ENCODE data around the gene DOCK10.
"Not testable (repeated sequence)": the region's sequence is repeated elsewhere in the genome, so short reads cannot be mapped to it uniquely, and the experiment has no call there.

DOCK10 gene

DNA sequence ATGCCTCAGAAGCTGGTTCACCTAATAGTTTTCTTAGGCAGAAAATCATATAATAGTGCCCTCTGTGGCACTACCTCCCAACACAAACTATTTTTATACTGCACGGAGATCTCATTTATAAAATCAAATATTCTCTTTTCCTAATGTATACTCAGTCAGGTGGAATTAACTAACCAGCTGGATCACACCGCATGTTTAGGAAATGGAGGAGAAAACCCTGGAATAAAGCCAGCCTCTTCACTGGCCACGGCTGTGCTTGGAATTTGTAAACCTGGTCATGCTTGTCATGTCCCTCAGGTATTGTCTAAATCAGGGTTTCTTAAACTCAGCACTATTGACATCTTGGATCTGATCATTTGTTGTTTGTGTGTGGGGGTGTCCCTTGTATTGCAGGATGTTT lies 85.6 kb downstream of the DOCK10 start:
- no peak for DNase-seq
- in situ Hi-C loops (cut with MboI; ENCODE audit: low pct_unique_long_range_greater_than_20kb, low sequenced_read_pairs): no loop called here

DNA sequence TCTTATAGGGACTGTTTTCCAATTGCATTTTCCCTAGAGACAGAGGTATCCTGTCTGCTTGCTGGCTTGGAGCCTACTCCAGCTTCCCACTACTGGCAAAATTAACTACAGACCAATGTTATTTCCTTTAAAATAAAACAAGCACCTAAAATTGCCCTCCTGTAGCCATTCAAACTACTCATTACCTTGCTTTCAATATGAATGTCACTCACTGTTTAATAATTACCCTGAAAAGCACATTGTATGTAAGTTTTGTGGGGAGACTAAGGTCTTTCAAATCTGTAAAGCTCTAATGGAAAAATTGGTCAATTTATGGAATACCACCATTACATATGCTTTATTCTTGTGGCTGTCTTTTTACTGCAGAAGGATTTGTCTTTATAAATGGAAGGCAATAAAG lies 87.3 kb downstream of the DOCK10 start:
- in situ Hi-C loops (cut with MboI; ENCODE audit: low pct_unique_long_range_greater_than_20kb, low sequenced_read_pairs): no loop called here
- DNase-seq: no peak

DNA sequence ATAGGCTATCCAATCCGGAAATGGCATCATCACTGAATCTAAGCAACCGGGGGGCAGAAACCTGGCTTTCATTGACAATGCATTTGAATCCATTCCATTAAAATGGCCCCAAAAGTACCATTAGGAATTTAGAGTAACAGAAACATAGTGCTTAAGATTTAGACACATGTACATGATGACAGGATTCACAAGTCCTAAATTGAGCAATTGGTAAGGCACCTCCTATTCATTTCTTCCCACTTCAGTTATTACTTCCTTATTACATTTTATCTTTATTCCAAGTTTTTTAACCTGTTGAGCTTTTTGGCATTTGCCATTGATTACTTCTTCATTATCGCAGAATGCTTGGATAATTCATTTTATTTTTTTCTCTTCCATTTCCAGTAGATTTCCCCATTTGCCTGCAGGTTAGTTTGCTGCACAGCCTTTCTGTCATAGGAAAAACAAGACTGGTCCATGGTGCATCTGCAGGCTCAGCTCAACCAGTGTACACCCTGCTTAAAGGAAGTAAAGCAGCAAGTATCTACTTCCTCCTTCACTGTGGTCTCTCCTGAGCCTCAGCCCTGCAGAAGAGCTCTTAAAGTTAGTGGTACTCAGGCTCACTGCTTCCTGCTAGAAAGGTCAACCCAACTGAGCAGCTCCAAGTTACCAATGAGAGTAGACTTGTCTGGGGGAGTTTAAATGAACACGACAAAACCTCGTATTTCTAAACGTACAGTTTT lies 89.2 kb downstream of the DOCK10 start:
- DNase-seq: peak; percentile 37
- in situ Hi-C loops (cut with MboI; ENCODE audit: low pct_unique_long_range_greater_than_20kb, low sequenced_read_pairs): no loop called here

DNA sequence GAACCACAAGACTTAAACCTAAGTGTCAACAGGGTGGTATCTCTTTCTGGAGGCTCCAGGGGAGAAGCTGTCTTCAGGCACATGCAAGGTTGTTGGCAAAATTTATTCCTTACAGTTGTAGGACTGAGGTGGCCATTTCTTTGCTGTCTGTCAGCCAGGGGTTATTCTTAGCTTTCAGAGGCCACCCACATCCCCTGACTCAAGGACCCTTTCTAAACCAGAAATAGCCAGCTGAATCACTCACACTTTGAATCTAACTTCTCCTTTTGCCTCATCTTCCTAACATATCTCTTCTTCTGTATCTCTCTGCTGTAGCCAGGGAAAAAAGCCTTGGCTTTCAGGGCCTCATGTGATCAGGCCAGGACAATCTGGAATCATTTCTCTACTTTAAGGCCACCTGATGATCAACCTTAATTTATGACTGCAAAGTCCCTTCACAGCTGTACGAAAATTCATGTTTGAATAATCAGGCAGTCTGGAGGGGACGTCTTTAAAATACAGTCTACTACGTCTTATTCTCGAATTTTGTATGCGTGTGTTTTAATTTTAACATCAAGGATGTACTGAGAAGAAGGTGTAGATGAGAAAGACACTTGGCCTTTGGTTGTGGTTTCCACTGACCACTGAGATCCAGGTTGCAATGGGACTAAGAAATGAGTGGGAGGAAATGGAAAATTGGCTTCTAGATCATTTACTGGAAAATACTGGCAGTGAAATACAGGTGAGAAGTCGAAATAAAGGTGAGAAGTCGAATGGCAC lies 90.4 kb downstream of the DOCK10 start:
- no peak for DNase-seq
- in situ Hi-C loops (cut with MboI; ENCODE audit: low pct_unique_long_range_greater_than_20kb, low sequenced_read_pairs): no loop called here

DNA sequence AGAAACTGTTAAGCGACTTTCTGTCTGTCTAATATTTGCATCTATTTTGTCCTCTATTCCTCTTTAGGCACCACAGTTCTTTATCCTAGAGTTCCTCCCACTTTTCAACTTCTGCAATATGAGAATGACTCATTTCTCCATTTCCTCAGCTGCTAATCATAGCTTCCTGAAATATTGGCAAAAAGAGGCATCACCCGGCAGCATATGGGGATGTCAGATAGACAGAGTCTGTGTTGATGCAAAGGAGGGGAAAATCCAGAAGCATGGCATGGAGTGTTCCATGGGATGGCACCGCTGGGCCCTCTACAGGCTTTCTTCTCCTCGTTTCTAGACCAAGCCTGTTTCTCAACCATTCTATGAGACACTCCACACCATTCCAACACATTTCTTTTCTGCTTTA lies 93.4 kb downstream of the DOCK10 start:
- peak; percentile 69 for DNase-seq
- in situ Hi-C loops (cut with MboI; ENCODE audit: low pct_unique_long_range_greater_than_20kb, low sequenced_read_pairs): no loop called here

DNA sequence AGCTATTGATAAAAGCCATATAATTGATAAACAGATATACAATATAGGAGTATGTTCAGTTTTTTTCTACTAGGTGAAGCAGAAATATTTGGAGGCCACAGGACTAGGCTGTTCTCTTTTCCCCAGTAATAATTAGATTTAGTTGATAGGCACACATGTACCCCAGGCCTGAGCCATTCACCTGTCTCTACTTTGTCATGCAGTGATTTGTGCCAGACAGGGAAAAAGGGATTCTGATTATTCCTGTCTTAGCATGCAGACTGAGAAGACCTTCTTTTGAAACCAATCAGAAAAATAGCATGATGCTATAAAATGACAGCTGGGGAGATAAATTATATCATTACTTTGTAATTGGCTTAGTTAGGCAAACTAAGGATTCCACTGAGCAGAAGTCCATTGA lies 94.3 kb downstream of the DOCK10 start:
- DNase-seq: no peak
- in situ Hi-C loops (cut with MboI; ENCODE audit: low pct_unique_long_range_greater_than_20kb, low sequenced_read_pairs): no loop called here

DNA sequence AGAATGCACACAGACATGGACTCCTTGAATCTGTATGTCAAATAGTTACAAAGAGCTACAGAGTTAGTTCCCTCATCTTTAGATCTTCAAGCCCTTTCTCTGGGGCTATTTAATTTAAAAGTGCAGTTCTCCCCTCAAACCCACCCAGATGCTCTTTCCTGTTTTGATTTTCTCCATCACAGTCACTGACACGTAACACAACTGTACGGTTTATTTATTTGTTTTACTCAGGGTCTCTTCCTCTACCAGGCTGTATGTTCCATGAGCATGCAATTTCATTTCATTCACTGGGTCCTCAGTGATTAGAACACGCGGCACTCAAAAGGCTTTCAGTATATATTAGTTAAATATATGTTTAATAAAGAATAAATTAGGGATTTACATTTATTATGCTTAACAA lies 94.7 kb downstream of the DOCK10 start:
- in situ Hi-C loops (cut with MboI; ENCODE audit: low pct_unique_long_range_greater_than_20kb, low sequenced_read_pairs): no loop called here
- no peak for DNase-seq

DNA sequence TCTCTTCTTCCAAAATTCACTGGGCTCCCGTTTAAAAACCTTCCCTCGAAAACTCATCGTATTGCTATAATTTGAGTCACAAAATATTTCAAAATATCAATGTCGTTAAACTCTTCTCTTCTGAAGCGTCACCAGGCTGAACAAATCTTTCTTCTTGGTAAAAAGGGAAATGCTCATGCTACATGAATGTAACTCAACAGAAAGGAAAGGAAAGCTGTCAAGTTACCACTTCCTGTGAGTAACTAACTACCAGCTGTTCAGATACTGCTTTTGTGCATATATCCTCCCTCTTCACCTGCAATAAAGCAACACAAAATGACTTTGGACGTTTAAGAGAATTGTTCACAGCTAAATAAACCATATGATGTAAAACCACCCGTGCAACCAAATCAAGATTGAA lies 95.4 kb downstream of the DOCK10 start:
- in situ Hi-C loops (cut with MboI; ENCODE audit: low pct_unique_long_range_greater_than_20kb, low sequenced_read_pairs): no loop called here
- peak; percentile 43 for DNase-seq

DNA sequence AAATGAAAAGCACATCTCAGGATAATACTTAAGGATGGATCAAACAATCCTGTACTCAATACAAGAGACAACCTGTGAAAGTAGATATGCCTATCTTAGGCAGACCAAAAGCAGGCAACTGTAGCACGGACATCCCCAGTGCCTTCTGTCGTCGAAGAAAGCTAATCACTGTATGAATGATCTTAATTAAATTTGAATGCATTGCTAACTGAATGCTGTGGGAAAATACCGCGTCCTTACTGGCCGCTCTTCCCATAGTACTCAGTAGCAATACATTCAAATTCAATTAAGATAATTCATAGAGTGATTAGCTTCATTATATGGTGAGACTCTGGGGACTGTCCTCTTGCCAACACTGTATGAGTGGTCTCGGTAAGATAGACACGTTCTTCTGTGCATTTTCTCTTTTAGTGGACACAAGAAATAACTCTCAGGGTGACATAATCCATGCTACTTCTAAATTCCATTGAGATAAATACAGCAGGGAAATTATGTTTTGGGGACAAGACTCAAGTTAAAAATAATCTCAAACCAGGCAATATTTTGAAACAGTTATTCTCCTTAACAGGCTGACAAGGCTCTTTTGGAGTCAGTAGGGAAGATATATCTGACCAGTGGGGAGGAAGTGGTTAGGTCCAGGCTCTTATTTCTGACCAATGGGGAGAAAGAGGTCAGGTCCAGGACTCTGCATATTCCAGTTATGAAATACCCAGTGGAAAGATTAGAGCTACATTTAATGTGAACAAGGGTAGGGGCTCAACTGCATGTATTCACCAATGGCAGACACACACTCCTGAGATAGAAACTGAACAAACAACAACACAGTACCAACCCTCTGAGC lies 97.3 kb downstream of the DOCK10 start:
- in situ Hi-C loops (cut with MboI; ENCODE audit: low pct_unique_long_range_greater_than_20kb, low sequenced_read_pairs): no loop called here
- no peak for DNase-seq

DNA sequence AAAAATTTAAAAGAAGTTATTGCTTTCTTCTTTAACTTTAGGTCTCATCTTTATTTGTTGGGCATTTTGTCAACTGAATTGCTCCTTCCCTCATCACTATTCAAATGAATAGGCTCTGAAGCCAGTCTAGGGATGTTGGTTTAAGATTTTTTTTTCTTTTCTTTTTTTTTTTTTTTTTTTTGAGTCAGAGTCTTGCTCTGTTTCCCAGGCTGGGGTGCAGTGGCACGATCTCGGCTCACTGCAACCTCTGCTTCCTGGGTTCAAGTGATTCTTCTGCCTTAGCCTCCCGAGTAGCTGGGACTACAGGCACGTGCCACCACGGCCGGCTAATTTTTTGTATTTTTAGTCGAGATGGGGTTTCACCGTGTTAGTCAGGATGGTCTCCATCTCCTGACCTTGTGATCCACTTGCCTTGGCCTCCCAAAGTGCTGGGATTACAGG lies 98.6 kb downstream of the DOCK10 start:
- in situ Hi-C loops (cut with MboI; ENCODE audit: low pct_unique_long_range_greater_than_20kb, low sequenced_read_pairs); DNase-seq: not testable (repeated sequence)

DNA sequence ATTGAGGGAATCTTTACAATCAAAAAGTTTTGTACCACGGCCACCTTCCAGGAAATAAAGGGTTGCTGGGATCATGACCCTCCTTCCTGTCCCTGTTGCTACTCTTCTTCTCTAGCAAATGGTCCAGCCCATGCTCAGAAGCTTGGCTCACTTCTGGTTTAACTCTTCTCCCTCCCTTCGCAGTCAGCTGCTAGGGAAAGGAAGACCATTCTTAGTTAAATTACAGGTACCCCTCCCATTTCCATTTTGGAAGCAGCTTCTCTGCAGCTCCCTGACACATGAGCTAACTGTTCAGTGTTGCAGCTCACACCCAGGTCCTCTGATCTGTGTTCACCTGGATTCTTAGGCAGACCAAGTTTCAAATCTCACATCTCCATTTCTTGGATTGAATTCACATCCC lies 100.3 kb downstream of the DOCK10 start:
- in situ Hi-C loops (cut with MboI; ENCODE audit: low pct_unique_long_range_greater_than_20kb, low sequenced_read_pairs): no loop called here
- DNase-seq: no peak

DNA sequence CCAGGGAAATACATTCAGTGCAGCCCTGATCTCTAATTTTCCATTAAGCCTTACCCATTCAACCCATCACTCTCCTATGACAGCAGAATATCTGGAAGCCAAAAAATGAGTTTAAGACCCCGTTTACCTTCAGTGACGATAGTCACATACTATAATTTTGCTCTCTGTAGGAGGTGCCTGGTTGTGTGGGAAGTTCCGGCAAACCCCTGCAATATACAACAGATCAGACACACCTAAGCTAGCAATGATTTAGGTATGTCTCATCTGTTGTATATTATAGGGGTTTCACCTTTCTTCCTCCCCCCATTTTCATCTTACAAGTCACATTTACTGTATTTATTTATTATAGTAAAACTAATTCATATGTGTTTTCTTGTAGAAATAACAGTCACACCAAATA lies 101.7 kb downstream of the DOCK10 start:
- in situ Hi-C loops (cut with MboI; ENCODE audit: low pct_unique_long_range_greater_than_20kb, low sequenced_read_pairs): no loop called here
- no peak for DNase-seq

DNA sequence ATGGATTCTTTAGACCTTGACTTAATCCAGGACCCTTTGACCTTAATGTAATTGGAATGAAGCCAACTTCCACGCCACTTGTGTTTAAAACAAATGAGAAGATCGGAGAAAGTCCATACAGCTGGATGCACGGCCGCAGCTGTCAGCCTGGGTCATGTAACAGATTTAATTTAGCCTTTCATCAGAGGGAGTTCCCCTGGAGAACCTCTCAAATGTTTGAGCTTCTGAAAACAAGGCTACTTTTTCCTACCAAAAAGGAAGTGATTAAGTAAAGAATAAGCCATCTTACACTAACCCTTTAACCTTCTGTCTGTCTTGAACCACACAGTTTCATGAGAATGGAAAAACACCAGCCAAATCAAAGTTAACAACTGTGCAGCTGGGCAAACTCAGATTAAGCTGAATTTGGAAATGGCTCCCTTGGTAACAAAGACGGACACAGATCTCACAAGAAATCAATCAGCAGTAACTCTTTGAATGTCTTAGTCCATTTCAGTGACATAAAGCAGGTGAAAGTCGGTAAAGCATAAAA lies 103.6 kb downstream of the DOCK10 start:
- DNase-seq: no peak
- in situ Hi-C loops (cut with MboI; ENCODE audit: low pct_unique_long_range_greater_than_20kb, low sequenced_read_pairs): no loop called here

DNA sequence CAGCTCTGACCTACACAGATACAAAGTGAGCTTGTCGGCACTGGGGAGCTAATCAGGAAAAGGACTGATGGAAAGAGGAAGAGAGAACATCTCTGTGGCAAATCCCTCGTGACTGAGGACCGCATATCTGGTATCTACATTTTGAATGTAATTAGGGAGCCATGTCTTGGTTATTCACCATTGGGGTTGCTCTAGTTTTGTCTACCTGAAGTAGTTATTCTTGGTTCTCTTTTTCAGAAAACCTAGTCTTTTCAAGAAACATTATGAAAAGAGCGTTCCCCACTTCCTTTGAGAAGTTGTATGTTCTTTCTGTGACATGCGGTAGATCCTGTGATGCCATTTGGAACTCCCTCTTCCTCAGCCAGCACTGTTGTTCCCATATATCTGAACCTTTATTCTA lies 104.4 kb downstream of the DOCK10 start:
- no peak for DNase-seq

DNA sequence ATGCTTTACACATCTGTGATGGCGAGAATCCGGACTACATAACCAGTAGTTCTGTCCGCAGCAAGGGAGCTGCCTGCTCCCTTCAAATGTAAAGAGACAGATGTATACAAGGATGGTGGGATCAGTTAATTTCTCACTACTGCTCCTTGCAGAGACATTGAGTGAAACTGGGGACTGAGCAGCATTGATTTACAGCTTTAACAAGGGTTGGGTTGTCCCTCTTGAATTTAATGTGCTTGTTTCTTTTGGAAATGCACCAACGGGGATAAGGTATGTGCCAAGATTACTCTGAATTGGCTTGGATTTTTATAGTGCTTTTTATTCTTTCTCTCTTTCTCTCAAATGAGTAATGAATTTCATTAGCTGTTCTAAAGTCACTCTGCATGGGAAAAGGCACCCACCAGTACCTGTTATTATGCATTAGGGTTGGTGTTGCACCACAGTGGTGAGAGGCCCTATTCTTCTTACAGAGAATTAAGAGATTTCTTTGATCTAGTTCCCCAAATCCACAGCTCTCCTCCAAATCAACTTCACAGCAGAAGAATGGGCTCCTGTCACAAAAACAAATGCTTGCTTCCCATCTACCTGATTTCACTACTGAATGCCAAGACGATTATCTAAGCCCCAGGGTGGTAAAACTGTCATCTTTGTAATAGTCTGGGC lies 107.6 kb downstream of the DOCK10 start:
- DNase-seq: no peak
- in situ Hi-C loops (cut with MboI; ENCODE audit: low pct_unique_long_range_greater_than_20kb, low sequenced_read_pairs): no loop called here

More for the DNA sequence above, 104.4 kb downstream of the DOCK10 start:
- in situ Hi-C loops (cut with MboI; ENCODE audit: low pct_unique_long_range_greater_than_20kb, low sequenced_read_pairs): no loop called here

DNA sequence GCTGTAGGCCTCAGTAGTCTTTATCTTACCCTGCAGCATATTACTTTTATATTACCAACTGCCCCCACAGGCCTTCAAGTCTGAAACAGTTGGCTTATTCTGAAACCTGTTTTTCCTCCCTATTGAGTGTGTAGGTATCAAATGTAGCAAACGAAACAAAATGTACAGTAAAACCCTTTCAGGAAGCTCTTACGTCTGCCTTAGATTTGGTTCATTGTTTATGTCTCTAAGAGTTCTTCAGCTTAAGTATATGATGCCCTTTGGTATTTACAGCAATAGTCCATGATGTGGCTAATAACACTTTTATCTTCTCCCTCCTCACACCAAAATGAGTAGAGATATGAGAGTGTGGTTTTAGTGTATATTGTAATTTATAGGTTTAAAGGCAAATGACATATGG lies 108.8 kb downstream of the DOCK10 start:
- in situ Hi-C loops (cut with MboI; ENCODE audit: low pct_unique_long_range_greater_than_20kb, low sequenced_read_pairs): no loop called here

DNA sequence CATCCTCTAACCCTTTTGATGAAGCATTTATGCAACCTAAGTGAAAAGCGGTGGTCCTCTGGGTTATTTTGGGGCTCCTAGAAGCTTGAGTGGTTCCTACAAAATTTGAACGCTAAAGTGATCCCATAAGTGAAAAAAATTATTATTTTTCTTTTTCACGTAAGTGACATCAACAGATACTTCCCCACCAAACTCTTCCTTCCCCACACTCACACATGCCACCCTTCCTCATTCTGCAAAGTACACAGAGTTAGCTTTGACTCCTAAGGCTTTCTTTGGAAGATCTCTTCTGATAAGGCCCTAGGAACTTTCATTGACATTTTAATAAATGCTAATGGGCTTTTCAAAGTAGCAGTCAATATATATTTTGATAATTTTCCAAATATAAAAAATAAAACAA lies 109.7 kb downstream of the DOCK10 start:
- no peak for DNase-seq
- in situ Hi-C loops (cut with MboI; ENCODE audit: low pct_unique_long_range_greater_than_20kb, low sequenced_read_pairs): no loop called here

More for the DNA sequence above, 108.8 kb downstream of the DOCK10 start:
- no peak for DNase-seq

DNA sequence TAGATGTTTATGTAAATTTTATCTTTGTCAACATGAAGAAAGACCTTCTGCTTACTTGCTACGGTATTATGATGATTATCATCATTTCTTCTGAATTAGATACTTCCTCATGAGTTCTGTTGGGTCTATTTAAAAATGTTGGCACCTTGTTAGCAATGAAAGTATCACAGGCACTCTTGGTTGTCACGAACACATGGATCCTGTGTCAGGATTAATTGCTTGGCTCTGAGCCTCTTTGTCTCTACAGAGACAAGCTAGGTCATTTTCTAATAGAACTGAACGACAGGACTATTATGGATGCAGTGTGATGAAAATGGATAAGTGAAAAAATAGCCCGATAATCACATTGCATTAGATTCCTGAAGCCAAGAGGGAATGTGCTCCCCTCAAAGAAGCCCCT lies 110.3 kb downstream of the DOCK10 start:
- in situ Hi-C loops (cut with MboI; ENCODE audit: low pct_unique_long_range_greater_than_20kb, low sequenced_read_pairs): no loop called here

DNA sequence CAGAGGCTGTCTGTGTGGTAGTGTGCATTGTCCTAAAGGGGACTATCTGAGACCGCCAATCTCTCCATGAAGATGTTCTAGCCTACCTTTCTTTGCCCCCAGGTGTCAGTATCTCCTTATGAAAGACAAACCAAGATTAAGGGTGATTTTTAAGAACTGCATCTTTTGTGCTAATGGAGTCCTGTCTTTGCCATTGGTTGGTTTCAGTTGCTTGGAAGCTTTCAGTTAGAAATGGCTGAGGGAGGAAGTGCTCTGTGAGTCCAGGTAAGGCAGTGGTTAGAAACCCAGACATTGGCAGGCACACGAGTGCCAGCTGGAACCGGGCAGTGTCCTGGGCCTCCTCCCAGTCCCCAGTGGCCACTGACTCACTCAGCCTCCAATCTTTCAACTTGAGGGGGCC lies 111.3 kb downstream of the DOCK10 start:
- in situ Hi-C loops (cut with MboI; ENCODE audit: low pct_unique_long_range_greater_than_20kb, low sequenced_read_pairs): no loop called here
- no peak for DNase-seq

More for the DNA sequence above, 110.3 kb downstream of the DOCK10 start:
- no peak for DNase-seq

Measured in KBM-7 (cell line).